HG02884 (cell line): ENCODE measurements around the gene MUC2.

Source experiments
- ATAC-seq: cut with Tn5 transposase; IDR thresholded peaks from one replicate; pipeline ENCODE4 v1.9.1; 2021; ENCODE audit warnings: mild to moderate bottlenecking, moderate library complexity; ENCODE audit not compliant: unreplicated experiment

The MUC2 gene

DNA sequence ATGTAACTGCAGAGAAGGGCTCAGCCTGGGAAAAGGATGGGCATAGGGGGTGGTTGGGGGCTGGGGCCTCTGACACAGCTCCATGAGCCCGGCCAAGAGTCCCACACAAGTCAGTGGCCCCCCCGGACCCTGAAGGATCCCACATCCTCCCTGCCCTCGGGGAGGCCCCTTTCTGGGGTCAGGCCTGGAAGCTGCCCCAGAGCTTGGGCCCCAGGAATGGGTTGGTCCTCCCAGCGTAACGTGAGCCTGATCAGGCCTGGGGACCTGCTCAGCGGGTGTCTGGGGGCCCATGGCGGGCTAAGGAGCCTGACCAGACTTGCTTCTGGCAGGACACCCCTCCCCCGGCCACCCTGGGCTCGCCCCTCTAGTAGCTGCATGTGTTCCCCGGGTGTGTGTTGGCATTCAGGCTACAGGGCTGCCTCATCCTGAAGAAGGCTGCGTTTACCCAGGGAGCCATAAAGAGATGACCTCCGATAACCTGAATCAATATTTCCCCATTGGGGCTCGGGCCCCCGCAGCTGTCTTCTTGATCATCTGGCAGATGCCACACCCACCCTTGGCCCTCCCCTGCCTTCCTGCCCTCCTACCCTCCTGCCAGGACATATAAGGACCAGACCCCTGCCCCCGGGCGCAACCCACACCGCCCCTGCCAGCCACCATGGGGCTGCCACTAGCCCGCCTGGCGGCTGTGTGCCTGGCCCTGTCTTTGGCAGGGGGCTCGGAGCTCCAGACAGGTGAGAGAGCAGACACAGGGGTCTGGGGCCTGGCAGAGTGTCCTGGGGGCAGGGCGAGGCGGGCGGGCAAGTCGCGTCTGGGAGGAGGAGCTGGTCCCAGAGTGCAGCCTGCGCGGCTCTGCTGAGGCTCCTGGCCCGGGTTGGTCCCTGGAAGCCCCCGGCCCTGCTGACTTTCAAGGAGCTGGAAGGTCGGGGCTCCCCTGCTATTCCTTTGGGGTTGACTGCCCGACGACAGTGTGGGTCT lies at the start of gene MUC2:
TSS of gene MUC2 (plus strand) at position 631 of the 978 bp plus-strand sequence.
- ATAC-seq, result no peak

- ATAC-seq, result no peak
These were observed 49.1 kb upstream of the MUC2 start for GRCh38 chr11:1025410-1026162.

DNA sequence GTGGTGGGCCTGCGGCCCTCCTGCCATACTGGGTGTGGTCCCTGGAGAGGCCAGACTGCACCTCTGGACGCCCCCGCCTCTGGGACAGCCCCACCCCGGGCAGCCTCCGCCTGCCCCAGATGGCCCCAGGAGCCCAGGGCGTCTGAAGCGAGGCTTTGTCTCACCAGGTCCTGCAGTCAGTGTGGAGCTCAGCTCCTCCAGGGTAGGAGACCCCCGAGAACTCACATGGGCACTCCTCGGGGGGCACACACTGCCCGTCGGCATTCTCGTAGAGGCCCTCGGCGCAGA lies 48.6 kb upstream of the MUC2 start:
- ATAC-seq, result no peak

GRCh38 chr11:1026641-1027482 lies 47.8 kb upstream of the MUC2 start:
- no peak for ATAC-seq

- ATAC-seq, result no peak
These were observed 47.0 kb upstream of the MUC2 start for GRCh38 chr11:1027483-1028290.

- ATAC-seq, result no peak
These were observed 46.5 kb upstream of the MUC2 start for GRCh38 chr11:1028291-1028540.

DNA sequence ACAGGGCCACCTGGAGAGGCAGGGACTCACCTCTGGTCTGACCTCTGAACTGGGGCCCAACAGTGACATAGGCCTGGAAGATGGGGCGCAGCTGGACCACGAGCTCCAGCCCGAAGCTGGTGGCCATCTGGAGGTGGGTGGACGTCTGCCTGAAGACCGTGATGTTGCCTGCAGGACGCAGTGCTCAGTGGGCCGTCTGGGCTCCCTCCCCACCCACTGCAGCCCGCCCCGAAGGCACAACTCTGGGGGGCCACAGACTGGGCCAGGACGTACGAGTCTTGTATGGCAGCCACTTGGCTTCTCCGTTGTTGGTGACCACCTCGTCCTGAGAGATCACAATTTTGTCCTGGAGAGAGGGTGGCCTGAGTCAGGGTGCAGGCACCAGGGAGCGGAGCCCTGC lies 46.1 kb upstream of the MUC2 start:
- ATAC-seq, result no peak

GRCh38 chr11:1029051-1029450 lies 45.6 kb upstream of the MUC2 start:
- no peak for ATAC-seq

DNA sequence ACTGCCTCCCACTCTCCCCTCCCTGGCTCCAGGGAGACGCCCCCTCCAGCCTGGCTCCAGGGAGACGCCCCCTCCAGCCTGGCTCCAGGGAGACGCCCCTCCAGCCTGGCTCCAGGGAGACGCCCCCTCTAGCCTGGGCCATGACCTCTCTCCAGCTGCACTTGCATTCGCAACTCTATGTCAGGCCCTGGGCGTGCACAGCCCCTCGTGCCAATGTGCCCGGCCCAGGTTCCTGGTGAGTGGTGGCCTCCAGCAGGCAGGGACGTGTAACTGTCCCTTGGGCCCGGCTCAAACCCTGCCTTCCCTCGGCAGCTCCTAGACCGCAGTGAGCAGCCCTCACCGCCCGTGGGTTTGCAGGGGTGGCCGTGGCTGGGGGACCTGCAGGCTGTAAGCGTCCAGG lies 45.0 kb upstream of the MUC2 start:
- no peak for ATAC-seq

DNA sequence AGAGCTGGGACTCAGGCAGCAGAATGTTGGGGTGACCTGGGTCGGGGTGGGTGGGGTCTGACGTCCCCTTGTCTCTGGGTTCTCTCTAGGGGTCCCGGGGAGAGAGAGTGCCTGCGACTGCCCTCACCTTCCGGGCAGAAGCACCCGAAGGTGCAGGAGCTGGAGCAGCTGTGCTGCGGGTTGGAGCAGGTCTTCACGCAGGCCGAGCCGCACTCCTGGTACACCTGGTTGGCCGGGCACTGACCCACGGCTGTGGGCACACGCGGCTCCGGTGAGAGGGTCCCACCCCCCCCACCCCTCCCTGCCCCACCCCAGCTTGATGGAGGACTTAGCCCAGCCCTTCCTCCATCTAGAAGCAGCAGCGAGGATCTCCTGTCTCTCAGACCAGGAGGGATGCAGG lies 44.6 kb upstream of the MUC2 start:
- no peak for ATAC-seq

DNA sequence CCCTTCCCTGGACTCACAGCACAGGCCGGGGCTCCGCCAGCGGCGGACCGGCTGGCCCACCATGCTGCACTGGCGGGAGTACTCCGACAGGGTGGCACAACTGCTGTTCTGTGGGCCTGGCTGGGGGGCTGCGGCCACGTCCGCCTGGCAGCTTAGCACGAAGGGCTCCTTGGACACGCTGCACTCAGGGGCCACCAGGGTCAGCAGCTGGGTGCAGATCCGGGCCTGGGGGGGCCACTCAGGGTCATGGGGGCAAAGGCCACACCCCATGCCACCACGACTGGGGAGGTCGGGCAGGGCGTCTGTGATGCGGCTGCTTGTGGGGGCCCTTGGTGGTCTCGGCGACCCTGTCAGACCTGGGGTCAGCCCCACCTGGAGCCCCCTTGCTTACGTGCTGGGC lies 44.1 kb upstream of the MUC2 start:
- no peak for ATAC-seq

GRCh38 chr11:1031121-1031899 lies 43.4 kb upstream of the MUC2 start:
- ATAC-seq, result no peak

DNA sequence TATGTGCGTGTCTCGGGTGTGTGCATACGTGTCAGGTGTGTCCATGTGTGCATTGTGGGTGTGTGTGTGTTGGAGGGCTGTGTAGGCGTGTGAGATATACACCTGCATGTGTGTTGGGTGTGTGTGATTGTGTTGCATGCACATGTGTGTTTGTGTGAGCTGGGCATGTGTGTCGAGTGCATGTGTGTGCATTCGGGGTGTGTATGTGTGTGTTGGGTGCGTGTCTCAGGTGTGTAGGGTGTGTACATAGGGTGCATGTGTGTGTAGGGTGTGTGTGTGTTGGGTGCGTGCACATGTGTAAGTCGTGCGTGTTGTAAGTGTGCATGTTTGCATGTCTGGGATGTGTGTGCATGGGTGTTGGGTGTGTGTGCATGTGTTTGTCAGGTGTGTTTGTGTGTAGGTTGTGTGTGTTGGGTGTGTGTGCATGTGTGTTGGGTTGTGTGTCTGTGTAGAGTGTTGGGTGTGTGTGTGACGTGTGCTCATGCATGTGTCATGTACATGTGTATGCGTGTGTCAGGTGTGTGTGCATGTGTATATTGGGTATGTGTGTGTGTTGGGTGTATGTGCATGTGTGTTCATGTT lies 42.3 kb upstream of the MUC2 start:
- ATAC-seq, result no peak

- no peak for ATAC-seq
These were observed 41.5 kb upstream of the MUC2 start for GRCh38 chr11:1033016-1033798.

- ATAC-seq, result no peak
These were observed 40.7 kb upstream of the MUC2 start for GRCh38 chr11:1034001-1034400.

- ATAC-seq, result no peak
These were observed 40.0 kb upstream of the MUC2 start for GRCh38 chr11:1034456-1035295.

GRCh38 chr11:1035577-1036283 lies 38.9 kb upstream of the MUC2 start:
- no peak for ATAC-seq
